Calu3 (cell line): ENCODE measurements around the gene TVP23B. TPM values are rescaled to one million over a fixed set of nuclear protein-coding genes. Genes with fewer than 3 reads are reported as not detected.
"Not testable (repeated sequence)": the region's sequence is repeated elsewhere in the genome, so short reads cannot be mapped to it uniquely, and the experiment has no call there.

Source experiments
- BruUV-seq: library from RNA; stranded (reverse); fragments of 400-500 nt; replicated peaks from 2 replicates; lab custom pipeline; 2021; lab: Mats Ljungman, UMichigan
- CTCF ChIA-PET: fragments of 300-600 bp; sonication (Branson Sonifier 250); formaldehyde crosslinking; loops from one replicate; lab custom pipeline; 2022; ENCODE audit warnings: antibody characterized with exemption; lab: Charles Lee
- DNase-seq: peaks from one replicate; pipeline ENCODE4 v3.0.0; 2022
- H3K27ac Mint-ChIP-seq: one replicate; pipeline ENCODE4 v1.8.0; 2022; ENCODE audit warnings: mixed read lengths; ENCODE audit not compliant: unreplicated experiment
- H3K27me3 Mint-ChIP-seq: one replicate; pipeline ENCODE4 v1.8.0; 2022; ENCODE audit warnings: mixed read lengths; ENCODE audit not compliant: unreplicated experiment
- H3K36me3 Mint-ChIP-seq: one replicate; pipeline ENCODE4 v1.8.0; 2022; ENCODE audit warnings: mild to moderate bottlenecking, moderate library complexity, mixed read lengths; ENCODE audit not compliant: insufficient read depth, unreplicated experiment
- H3K4me1 Mint-ChIP-seq: one replicate; pipeline ENCODE4 v1.8.0; 2022; ENCODE audit warnings: mild to moderate bottlenecking, low read depth, mixed read lengths; ENCODE audit not compliant: unreplicated experiment
- H3K4me3 Mint-ChIP-seq: one replicate; pipeline ENCODE4 v1.8.0; 2022; ENCODE audit warnings: mild to moderate bottlenecking, low read depth, moderate library complexity, mixed read lengths; ENCODE audit not compliant: unreplicated experiment
- H3K9me3 Mint-ChIP-seq: one replicate; pipeline ENCODE4 v1.8.0; 2022; ENCODE audit warnings: low read depth, mixed read lengths; ENCODE audit not compliant: unreplicated experiment
- CTCF ChIP-seq: fragments of 200-600 bp; IDR thresholded peaks from one replicate; pipeline ENCODE4 v1.8.0; 2022; ENCODE audit warnings: antibody characterized with exemption; ENCODE audit not compliant: unreplicated experiment
- intact Hi-C: fragments of 100-400 bp; cut with micrococcal nuclease; formaldehyde crosslinking; loops from one replicate; pipeline ENCODE4 v1.10.0; 2022; ENCODE audit not compliant: unreplicated experiment
- total RNA-seq: library from RNA; stranded (reverse); gene quantifications from 2 replicates; pipeline ENCODE4 v1.2.3, GENCODE V29; 2022

The TVP23B gene
- total RNA-seq, 1 experiment from 2014 or later: 34.5 TPM

DNA sequence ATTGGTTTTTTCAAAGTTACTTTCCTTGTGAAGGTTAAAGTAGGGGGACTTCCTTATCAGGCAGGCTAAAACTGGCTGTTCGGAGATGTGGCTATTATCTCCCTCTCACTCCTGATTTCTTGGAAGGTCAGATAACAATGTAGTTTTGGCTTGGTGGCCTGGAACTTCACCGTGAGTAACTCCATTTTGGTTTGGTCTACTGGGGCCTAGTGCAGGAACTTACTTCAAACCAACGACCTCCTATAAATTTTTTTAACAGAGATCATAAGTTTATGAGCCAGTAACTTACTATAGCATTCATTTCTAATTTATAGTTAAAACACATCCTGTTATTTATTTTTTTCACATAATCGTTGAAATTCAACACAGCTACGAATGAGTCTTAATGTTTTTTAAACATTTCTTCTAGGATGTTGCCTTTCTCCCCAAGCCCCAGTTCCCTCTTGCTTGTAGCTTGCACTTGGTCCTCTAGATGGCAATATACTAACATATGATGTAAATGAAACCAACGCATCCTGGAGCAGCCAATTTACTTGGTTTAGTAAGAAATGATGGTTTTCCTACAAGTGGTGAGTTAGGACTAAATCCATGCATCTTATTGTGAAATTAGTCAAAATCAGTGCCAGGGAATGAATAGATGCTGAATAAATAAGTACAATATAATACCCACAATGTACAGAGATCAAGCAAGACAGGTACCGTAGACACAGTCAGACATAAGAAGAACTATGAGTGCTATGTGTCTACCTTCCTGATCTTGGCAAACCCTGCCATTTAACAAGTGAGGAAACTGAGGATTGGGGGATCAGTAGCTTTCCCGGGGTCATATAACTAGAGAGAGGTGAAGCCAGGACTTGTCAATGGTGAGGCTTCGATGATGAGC is 35.7 kb downstream of the TVP23B start:
- CTCF ChIA-PET, H3K27ac Mint-ChIP-seq, H3K4me3 Mint-ChIP-seq, H3K4me1 Mint-ChIP-seq, BruUV-seq, H3K36me3 Mint-ChIP-seq, H3K9me3 Mint-ChIP-seq, H3K27me3 Mint-ChIP-seq, intact Hi-C loops: not testable (repeated sequence)
- peak; percentile 30 for DNase-seq

DNA sequence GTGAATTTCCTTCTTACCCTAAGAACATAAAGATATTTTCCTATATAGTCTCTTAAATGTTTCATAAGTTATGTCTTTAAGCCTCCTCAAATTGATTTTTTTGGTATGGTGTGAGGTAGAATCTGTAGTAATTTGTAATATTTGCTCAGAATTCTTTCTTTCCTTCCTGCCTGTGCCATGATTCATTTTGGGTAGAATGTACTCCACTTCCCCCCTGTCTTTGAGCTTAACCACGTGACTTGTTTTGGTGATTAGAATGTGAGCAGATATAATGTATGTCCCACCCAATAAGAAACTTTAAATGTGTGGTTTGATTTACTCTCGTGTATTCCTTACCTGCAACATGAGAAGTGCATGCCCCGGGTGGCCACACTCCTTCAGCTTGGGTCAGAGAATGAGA is 40.4 kb downstream of the TVP23B start:
- CTCF ChIA-PET, H3K4me1 Mint-ChIP-seq, H3K27me3 Mint-ChIP-seq, H3K27ac Mint-ChIP-seq, BruUV-seq, H3K9me3 Mint-ChIP-seq, H3K36me3 Mint-ChIP-seq, H3K4me3 Mint-ChIP-seq, intact Hi-C loops, DNase-seq: not testable (repeated sequence)

DNA sequence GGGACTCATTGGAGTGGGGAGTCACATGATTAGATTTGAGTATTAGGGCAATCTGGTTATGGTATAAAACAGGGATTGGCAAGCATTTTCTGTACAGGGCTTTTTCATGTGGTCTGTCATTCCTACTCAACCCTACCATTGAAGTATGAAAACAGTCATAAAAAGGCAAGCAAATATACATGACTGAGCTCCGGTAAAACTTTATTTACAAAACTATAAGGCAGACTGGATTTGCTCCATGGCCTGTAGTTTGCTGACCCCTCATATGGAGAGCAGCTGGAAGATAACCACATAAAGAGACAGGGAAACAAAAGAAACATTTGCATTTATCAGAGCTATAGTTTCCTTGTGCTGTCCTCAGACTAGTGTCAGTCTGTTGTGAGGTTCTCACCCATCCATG is 46.6 kb downstream of the TVP23B start:
- H3K36me3 Mint-ChIP-seq, H3K27ac Mint-ChIP-seq, intact Hi-C loops, H3K27me3 Mint-ChIP-seq, DNase-seq, H3K4me1 Mint-ChIP-seq, H3K9me3 Mint-ChIP-seq, H3K4me3 Mint-ChIP-seq, BruUV-seq, CTCF ChIA-PET: not testable (repeated sequence)

GRCh38 chr17:18848501-18848900 is 67.5 kb downstream of the TVP23B start:
- TF ChIP-seq CTCF: no peak
- intact Hi-C loops: no loop called here
- no TSS peak for BruUV-seq
- H3K27me3 Mint-ChIP-seq: no peaks in the 10 kb centered on the region
- no peak overlapping the region for H3K27ac Mint-ChIP-seq
- no peaks in the 10 kb centered on the region for H3K36me3 Mint-ChIP-seq
- CTCF ChIA-PET: interaction anchor here (0.6 kb wide), 1 partner anchor 244 kb away, joined by 3 read pairs; no protein-coding TSS in a partner anchor
- no peaks in the 10 kb centered on the region for H3K9me3 Mint-ChIP-seq
- no peaks in the 10 kb centered on the region for H3K4me1 Mint-ChIP-seq
- H3K4me3 Mint-ChIP-seq: no peak overlapping the region
- no peak for DNase-seq

GRCh38 chr17:18850679-18851078 is 69.7 kb downstream of the TVP23B start:
- BruUV-seq: no TSS peak
- no peak overlapping the region for H3K4me3 Mint-ChIP-seq
- H3K27ac Mint-ChIP-seq: no peak overlapping the region
- H3K4me1 Mint-ChIP-seq: no peaks in the 10 kb centered on the region
- no peaks in the 10 kb centered on the region for H3K9me3 Mint-ChIP-seq
- DNase-seq: no peak
- TF ChIP-seq CTCF: no peak
- CTCF ChIA-PET: no interaction called here
- H3K36me3 Mint-ChIP-seq: peaks cover 4% of the 10 kb centered on the region
- H3K27me3 Mint-ChIP-seq: no peaks in the 10 kb centered on the region
- intact Hi-C loops: no loop called here
